ENCODE data around the gene METTL1.
A peak's percentile ranks its signal among the peaks of the same experiment; 100 is the strongest.
"Not testable (repeated sequence)": the region's sequence is repeated elsewhere in the genome, so short reads cannot be mapped to it uniquely, and the experiment has no call there.

Gene METTL1

GRCh38 chr12:57775044-57775443, 3.1 kb upstream of the METTL1 start:
- no peak for TF ChIP-seq CTCF (IDR thresholded peaks at IDR 0.05)
- no peak for TF ChIP-seq ZFX (IDR thresholded peaks at IDR 0.05; ENCODE audit: borderline replicate concordance)
- no peak overlapping the region for H3K27ac ChIP-seq

GRCh38 chr12:57774634-57775033, 2.7 kb upstream of the METTL1 start:
- not testable (repeated sequence) for H3K27ac ChIP-seq

GRCh38 chr12:57772429-57773322, 771 bp upstream of the METTL1 start, which contains the start of gene EEF1AKMT3:
Gene EEF1AKMT3, plus strand, starts transcription at chr12:57772614. Its CDS starts 111 bp downstream, at chr12:57772725.
- peak within 1 kb of the TSS; percentile 95 for H3K27ac ChIP-seq

GRCh38 chr12:57771236-57771872, 551 bp downstream of the METTL1 start:
- peak overlapping the region; percentile 95 for H3K27ac ChIP-seq
- TF ChIP-seq CTCF (IDR thresholded peaks at IDR 0.05), result no peak
- TF ChIP-seq ZFX (IDR thresholded peaks at IDR 0.05; ENCODE audit: borderline replicate concordance), result no peak

More at GRCh38 chr12:57772429-57773322, 771 bp upstream of the METTL1 start, which contains the start of gene EEF1AKMT3:
- TF ChIP-seq ZFX (IDR thresholded peaks at IDR 0.05; ENCODE audit: borderline replicate concordance) (no peak), CTCF (IDR thresholded peaks at IDR 0.05) (no peak)

- H3K27ac ChIP-seq, result peak overlapping the region; percentile 95
- TF ChIP-seq ZFX (IDR thresholded peaks at IDR 0.05; ENCODE audit: borderline replicate concordance), result no peak
- no peak for TF ChIP-seq CTCF (IDR thresholded peaks at IDR 0.05)
Observed at GRCh38 chr12:57770734-57771133, 1.2 kb downstream of the METTL1 start.

- TF ChIP-seq ZFX (IDR thresholded peaks at IDR 0.05; ENCODE audit: borderline replicate concordance) (no peak), CTCF (IDR thresholded peaks at IDR 0.05) (no peak)
- H3K27ac ChIP-seq, result no peak overlapping the region
Observed at GRCh38 chr12:57769594-57769993, 2.3 kb downstream of the METTL1 start.

- TF ChIP-seq CTCF (IDR thresholded peaks at IDR 0.05) (no peak), ZFX (IDR thresholded peaks at IDR 0.05; ENCODE audit: borderline replicate concordance) (no peak)
- H3K27ac ChIP-seq, result peak overlapping the region; percentile 83
Observed at GRCh38 chr12:57767876-57768275, 4.0 kb downstream of the METTL1 start.
